H1 (cell line): ENCODE measurements around the gene WDR91. TPM values are rescaled to one million over a fixed set of nuclear protein-coding genes. Genes with fewer than 3 reads are reported as not detected.

Experiments
- CHD2 ChIP-seq: IDR thresholded peaks from 2 replicates; pipeline ENCODE4 v1.6.1; 2012; ENCODE audit warnings: low read length, improper control_type of control experiment
- RAD21 ChIP-seq, 2 experiments: IDR thresholded peaks in 1 of 2; conservative IDR thresholded peaks in 1 of 2; 2 replicates each; pipeline ENCODE4 v1.6.1; 2011; ENCODE audit warnings: low read depth in 2 of 2, low read length in 2 of 2, improper control_type of control experiment in 1 of 2, inconsistent platforms in 1 of 2, mild to moderate bottlenecking in 1 of 2, moderate library complexity in 1 of 2
- RBBP5 ChIP-seq: IDR thresholded peaks from 2 replicates; pipeline ENCODE4 v1.7.1; 2012; ENCODE audit warnings: low read depth, mild to moderate bottlenecking, inconsistent platforms, low read length, moderate library complexity, borderline replicate concordance
- TAF1 ChIP-seq: IDR thresholded peaks from 2 replicates; pipeline ENCODE4 v1.6.1; 2011; ENCODE audit warnings: mild to moderate bottlenecking, low read depth, low read length
- TEAD4 ChIP-seq: IDR thresholded peaks from 2 replicates; pipeline ENCODE4 v1.6.1; 2012; ENCODE audit warnings: low read depth, low read length, inconsistent platforms, mixed read lengths
- polyA plus RNA-seq, 7 experiments: library from polyadenylated mRNA; depleted of rRNA in 3 of 7; stranded (reverse) in 5 of 7; unstranded in 2 of 7; fragments of >200 nt in 5 of 7; fragments of 200-250 nt in 2 of 7; gene quantifications; 1 replicate in 5 of 7; 2 replicates in 1 of 7; 4 replicates in 1 of 7; pipeline versions ENCODE4 v1.2.1 to v1.2.3, GENCODE V29; 2011 to 2013; ENCODE audit warnings: missing spikeins in 2 of 7, mixed read lengths in 2 of 7
- total RNA-seq: library from RNA; stranded (reverse); fragmentation: NEBNext Ultra II Directional; extraction: Animal tissue kit (Norgen Biotek cat#: 25700); gene quantifications from 2 replicates; pipeline ENCODE4 v1.2.1, GENCODE V29; 2021

The WDR91 gene
- total and polyA plus RNA-seq, 2 of the 8 experiments (the other 6 are each of a cell fraction or from before 2014, with no cell fraction given) = 8.2 to 14.7 TPM

DNA sequence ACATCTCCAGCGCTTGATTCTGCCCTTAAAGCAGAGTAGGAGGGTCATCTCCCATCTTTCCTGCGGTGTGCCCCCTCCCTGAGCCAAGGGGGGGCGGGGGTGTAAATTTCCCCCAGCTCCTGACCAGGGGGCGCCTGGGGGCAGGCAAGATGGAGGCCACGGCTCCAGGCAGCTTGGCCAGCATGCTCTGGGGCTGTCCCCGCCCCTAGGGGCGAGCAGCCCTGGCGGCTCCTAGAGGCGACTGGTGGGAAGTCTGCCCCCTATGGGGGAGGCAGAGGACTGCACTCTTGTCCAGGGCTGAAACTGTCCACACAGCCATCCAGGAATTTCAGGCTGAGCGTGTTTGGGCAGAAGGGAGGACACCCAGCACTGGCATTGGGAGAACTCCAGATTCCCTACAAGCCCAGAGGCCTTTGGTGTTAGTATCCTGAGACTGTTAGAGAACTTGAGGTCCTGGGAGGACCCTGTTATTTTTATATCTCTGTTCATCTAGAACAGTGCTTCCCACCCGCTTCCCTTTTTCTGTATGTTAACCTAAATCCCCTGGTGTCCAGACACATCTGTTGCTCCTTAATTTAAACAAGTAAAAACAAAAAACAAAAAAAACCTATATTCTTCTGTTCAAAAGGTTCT lies 26.9 kb upstream of the WDR91 start (continued):
- TF ChIP-seq CHD2 (no peak), TEAD4 (0 out of 2 replicates have a peak, but pooled peaks have one; percentile 24), TAF1 (no peak), RAD21 (IDR thresholded peaks at IDR 0.05 in 1 of 2, conservative IDR thresholded peaks at IDR 0.05 in 1 of 2; ENCODE audit: low read depth in 2 of 2, low read length in 2 of 2) (peak; percentile 41 to 58), RBBP5 (no peak)
